GM12878 (cell line): ENCODE measurements around the gene GLE1. TPM values are rescaled to one million over a fixed set of nuclear protein-coding genes. Genes with fewer than 3 reads are reported as not detected.

Source experiments
- ATAC-seq: fragments of 200-7000 bp; cut with Tn5 transposase; 3 replicates; pipeline ENCODE4 v1.9.1; 2020; ENCODE audit warnings: mild to moderate bottlenecking, moderate library complexity
- BruUV-seq: library from RNA; stranded (reverse); fragments of 400-500 nt; replicated peaks from 2 replicates; lab custom pipeline; 2021; lab: Mats Ljungman, UMichigan
- CTCF ChIA-PET: fragments of 300-600 bp; sonication (Branson Sonifier 250); formaldehyde crosslinking; extraction: SDS; loops from one replicate; lab custom pipeline; 2021; ENCODE audit warnings: inconsistent platforms; lab: Yijun Ruan, JAX
- POLR2A ChIA-PET: fragments of 350-600 bp; formaldehyde crosslinking; extraction: SDS; loops from one replicate; lab custom pipeline; 2021; ENCODE audit warnings: inconsistent platforms; lab: Charles Lee
- RAD21 ChIA-PET: fragments of 300-600 bp; sonication (Branson Sonifier 250); formaldehyde crosslinking; loops from one replicate; lab custom pipeline; 2023; ENCODE audit warnings: antibody characterized with exemption; ENCODE audit not compliant: unreplicated experiment; lab: Charles Lee
- SMC1A ChIA-PET: fragments of 300-600 bp; sonication (Branson Sonifier 250); formaldehyde crosslinking; loops from one replicate; lab custom pipeline; 2023; ENCODE audit not compliant: unreplicated experiment, uncharacterized antibody; lab: Charles Lee
- DNase-seq: peaks from one replicate; pipeline ENCODE4 v3.0.0-alpha.2; 2011; ENCODE audit warnings: low read depth, low spot score
- FAIRE-seq: peaks from 3 replicates; lab custom pipeline; 2011; peaks lifted over from hg19 to GRCh38; lab: Jason Lieb, UNC
- H2AFZ ChIP-seq: 2 replicates; pipeline ENCODE4 v1.6.0; 2011; ENCODE audit warnings: low read depth, low read length, control low read depth; ENCODE audit not compliant: control insufficient read depth
- H3K27ac ChIP-seq: 2 replicates; pipeline ENCODE4 v1.5.1; 2011; ENCODE audit warnings: control low read depth; ENCODE audit not compliant: control insufficient read depth, insufficient read depth
- H3K27me3 ChIP-seq, 2 experiments: replicated peaks in 1 of 2; 2 replicates each; pipeline versions ENCODE4 v1.6.0 to v1.6.1; 2011; ENCODE audit warnings: low read length in 1 of 2; ENCODE audit not compliant: control insufficient read depth in 2 of 2, insufficient read depth in 2 of 2
- H3K36me3 ChIP-seq, 2 experiments: 2 replicates each; pipeline ENCODE4 v1.5.1; 2011; ENCODE audit warnings: low read length in 1 of 2; ENCODE audit not compliant: control insufficient read depth in 2 of 2, insufficient read depth in 2 of 2
- H3K4me1 ChIP-seq: 2 replicates; pipeline ENCODE4 v1.6.1; 2011; ENCODE audit warnings: mild to moderate bottlenecking, low read length, moderate library complexity, mixed read lengths; ENCODE audit not compliant: control insufficient read depth, insufficient read depth
- H3K4me2 ChIP-seq: 2 replicates; pipeline ENCODE4 v1.6.0; 2011; ENCODE audit warnings: control low read depth; ENCODE audit not compliant: control insufficient read depth, insufficient read depth
- H3K4me3 ChIP-seq: fragments of 200-600 bp; sonication (generic); 2 replicates; pipeline ENCODE4 v1.5.1; 2016
- H3K79me2 ChIP-seq: 2 replicates; pipeline ENCODE4 v1.6.0; 2011; ENCODE audit warnings: low read length; ENCODE audit not compliant: control insufficient read depth, insufficient read depth
- H3K9ac ChIP-seq: 2 replicates; pipeline ENCODE4 v1.8.0; 2011; ENCODE audit warnings: low read length, control low read depth, mixed read lengths; ENCODE audit not compliant: control insufficient read depth, insufficient read depth
- H3K9me3 ChIP-seq: replicated peaks from 3 replicates; pipeline ENCODE4 v1.5.1; 2011; ENCODE audit warnings: mild to moderate bottlenecking, low read length; ENCODE audit not compliant: control insufficient read depth, insufficient read depth
- H4K20me1 ChIP-seq: 2 replicates; pipeline ENCODE4 v1.6.0; 2011; ENCODE audit not compliant: control insufficient read depth, insufficient read depth
- ATF7 ChIP-seq: fragments of 450-650 bp; IDR thresholded peaks from 2 replicates; pipeline ENCODE4 v1.6.1; 2016; ENCODE audit warnings: low read depth, mild to moderate bottlenecking
- BCL3 ChIP-seq: IDR thresholded peaks from 2 replicates; pipeline ENCODE4 v1.6.1; 2011; ENCODE audit warnings: borderline replicate concordance, low read depth, mild to moderate bottlenecking, moderate library complexity, low read length; ENCODE audit not compliant: insufficient read depth, poor library complexity, severe bottlenecking
- EED ChIP-seq: sonication (generic); IDR thresholded peaks from 2 replicates; pipeline ENCODE4 v1.6.1; 2016; ENCODE audit warnings: antibody characterized with exemption, low read depth
- LARP7 ChIP-seq: fragments of 450-650 bp; IDR thresholded peaks from 2 replicates; pipeline ENCODE4 v1.6.1; 2017; ENCODE audit warnings: mild to moderate bottlenecking
- NKRF ChIP-seq: fragments of 450-650 bp; conservative IDR thresholded peaks from 2 replicates; pipeline ENCODE4 v1.6.1; 2017; ENCODE audit warnings: mild to moderate bottlenecking, moderate library complexity
- SMAD1 ChIP-seq: fragments of 450-650 bp; IDR thresholded peaks from 2 replicates; pipeline ENCODE4 v1.6.1; 2018; ENCODE audit warnings: mild to moderate bottlenecking, low read depth; ENCODE audit not compliant: partially characterized antibody
- SRF ChIP-seq, 2 experiments: IDR thresholded peaks; 2 replicates each; pipeline ENCODE4 v1.6.1; 2011; ENCODE audit warnings: low read depth in 2 of 2, low read length in 2 of 2, mild to moderate bottlenecking in 1 of 2, moderate library complexity in 1 of 2
- TBL1XR1 ChIP-seq: IDR thresholded peaks from 2 replicates; pipeline ENCODE4 v1.6.1; 2012; ENCODE audit warnings: low read depth, low read length, improper control_type of control experiment
- TCF3 ChIP-seq: IDR thresholded peaks from 2 replicates; pipeline ENCODE4 v1.6.1; 2012; ENCODE audit warnings: low read depth, mild to moderate bottlenecking, low read length, borderline replicate concordance; ENCODE audit not compliant: insufficient read depth
- WGBS: methylation state at CpG from one replicate; pipeline ENCODE4 v1.1.6; 2016; ENCODE audit warnings: low lambda C conversion rate; ENCODE audit not compliant: insufficient replicate concordance, insufficient coverage; ENCODE audit errors: missing lambda C conversion rate; 5-methylcytosine and 5-hydroxymethylcytosine counted together
- in situ Hi-C: fragments of 300-500 bp; cut with MboI; formaldehyde crosslinking; loops from 9 replicates; pipeline ENCODE4 v1.14.3; 2018; ENCODE audit warnings: mixed read lengths
- intact Hi-C: fragments of 100-400 bp; cut with micrococcal nuclease; formaldehyde crosslinking; loops from one replicate; pipeline ENCODE4 v1.14.2; 2022; ENCODE audit not compliant: unreplicated experiment
- polyA plus RNA-seq, 11 experiments: library from polyadenylated mRNA; depleted of rRNA in 4 of 11; unstranded in 6 of 11; stranded (reverse) in 5 of 11; fragments of >200 nt; fragmentation: Nextera tagmentation in 4 of 11; fragmentation: Illumina TruSeq in 1 of 11; extraction: Ambion mirVana in 4 of 11; extraction: Trizol in 1 of 11; gene quantifications; 1 replicate in 1 of 11; 2 replicates in 10 of 11; pipeline versions ENCODE4 v1.2.1 to v1.2.3, GENCODE V29; 2011 to 2016; ENCODE audit warnings: inconsistent platforms in 2 of 11, missing spikeins in 2 of 11, low read depth in 1 of 11
- total RNA-seq, 4 experiments: library from RNA; depleted of rRNA in 3 of 4; stranded (reverse); fragments of >200 nt in 3 of 4; fragmentation: Illumina TruSeq in 1 of 4; extraction: Trizol in 1 of 4; gene quantifications; 2 replicates each; pipeline versions ENCODE4 v1.2.1 to v1.2.3, GENCODE V29; 2013 to 2021
- TF ChIP-seq, protein P1 (sequence below): fragments of 450-650 bp; IDR thresholded peaks from 2 replicates; pipeline ENCODE4 v1.6.1; 2017; ENCODE audit warnings: antibody characterized with exemption, mild to moderate bottlenecking, moderate library complexity
- TF ChIP-seq, protein P2 (sequence below): fragments of 450-650 bp; IDR thresholded peaks from 2 replicates; pipeline ENCODE4 v1.6.1; 2017; ENCODE audit warnings: mild to moderate bottlenecking

GLE1 gene
- total and polyA plus RNA-seq, 10 of the 15 experiments (the other 5 are each of a cell fraction or from before 2014, with no cell fraction given), result 17.4 to 52.0 (median 37.7) TPM

DNA sequence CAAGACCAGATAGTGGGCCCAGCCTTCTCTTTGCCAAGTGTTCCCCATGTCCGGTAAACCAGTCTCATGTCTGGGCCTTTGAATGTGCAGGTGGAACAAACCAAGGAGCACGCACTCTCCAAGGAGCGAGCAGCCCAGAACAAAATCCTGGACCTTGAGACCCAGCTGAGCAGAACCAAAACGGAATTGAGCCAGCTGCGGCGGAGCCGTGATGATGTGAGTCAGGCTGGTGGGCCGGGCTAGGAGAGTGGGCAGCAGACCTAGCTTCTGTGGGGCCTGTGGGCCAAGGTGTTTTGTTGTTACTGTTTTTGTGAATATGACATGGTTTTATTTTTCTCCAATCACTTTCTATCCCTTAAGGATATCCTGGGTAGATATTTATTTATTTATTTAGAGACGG lies 5.6 kb upstream of the GLE1 start:
- Histone ChIP-seq H3K79me2 (no peaks in the 10 kb centered on the region), H3K4me3 (no peak overlapping the region), H3K4me1 (no peaks in the 10 kb centered on the region), H3K9ac (no peak overlapping the region), H3K9me3 (no peaks in the 10 kb centered on the region), H3K27me3 (no peaks in the 10 kb centered on the region), H3K36me3 (peaks cover 30 to 37% of the 10 kb centered on the region in 2 experiments), H2AFZ (no peak overlapping the region), H3K4me2 (no peak overlapping the region), H4K20me1 (no peaks in the 10 kb centered on the region), H3K27ac (no peak overlapping the region)
- no peak for FAIRE-seq
- TF ChIP-seq BCL3 (no peak), NKRF (no peak), EED (no peak), TCF3 (no peak), TBL1XR1 (no peak), SRF (IDR thresholded peaks at IDR 0.05; ENCODE audit: low read depth in 2 of 2, low read length in 2 of 2) (no peak), ATF7 (no peak), LARP7 (no peak), SMAD1 (no peak)
- TF ChIP-seq, protein P1, sequence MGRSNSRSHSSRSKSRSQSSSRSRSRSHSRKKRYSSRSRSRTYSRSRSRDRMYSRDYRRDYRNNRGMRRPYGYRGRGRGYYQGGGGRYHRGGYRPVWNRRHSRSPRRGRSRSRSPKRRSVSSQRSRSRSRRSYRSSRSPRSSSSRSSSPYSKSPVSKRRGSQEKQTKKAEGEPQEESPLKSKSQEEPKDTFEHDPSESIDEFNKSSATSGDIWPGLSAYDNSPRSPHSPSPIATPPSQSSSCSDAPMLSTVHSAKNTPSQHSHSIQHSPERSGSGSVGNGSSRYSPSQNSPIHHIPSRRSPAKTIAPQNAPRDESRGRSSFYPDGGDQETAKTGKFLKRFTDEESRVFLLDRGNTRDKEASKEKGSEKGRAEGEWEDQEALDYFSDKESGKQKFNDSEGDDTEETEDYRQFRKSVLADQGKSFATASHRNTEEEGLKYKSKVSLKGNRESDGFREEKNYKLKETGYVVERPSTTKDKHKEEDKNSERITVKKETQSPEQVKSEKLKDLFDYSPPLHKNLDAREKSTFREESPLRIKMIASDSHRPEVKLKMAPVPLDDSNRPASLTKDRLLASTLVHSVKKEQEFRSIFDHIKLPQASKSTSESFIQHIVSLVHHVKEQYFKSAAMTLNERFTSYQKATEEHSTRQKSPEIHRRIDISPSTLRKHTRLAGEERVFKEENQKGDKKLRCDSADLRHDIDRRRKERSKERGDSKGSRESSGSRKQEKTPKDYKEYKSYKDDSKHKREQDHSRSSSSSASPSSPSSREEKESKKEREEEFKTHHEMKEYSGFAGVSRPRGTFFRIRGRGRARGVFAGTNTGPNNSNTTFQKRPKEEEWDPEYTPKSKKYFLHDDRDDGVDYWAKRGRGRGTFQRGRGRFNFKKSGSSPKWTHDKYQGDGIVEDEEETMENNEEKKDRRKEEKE, result no peak
- TF ChIP-seq, protein P2, sequence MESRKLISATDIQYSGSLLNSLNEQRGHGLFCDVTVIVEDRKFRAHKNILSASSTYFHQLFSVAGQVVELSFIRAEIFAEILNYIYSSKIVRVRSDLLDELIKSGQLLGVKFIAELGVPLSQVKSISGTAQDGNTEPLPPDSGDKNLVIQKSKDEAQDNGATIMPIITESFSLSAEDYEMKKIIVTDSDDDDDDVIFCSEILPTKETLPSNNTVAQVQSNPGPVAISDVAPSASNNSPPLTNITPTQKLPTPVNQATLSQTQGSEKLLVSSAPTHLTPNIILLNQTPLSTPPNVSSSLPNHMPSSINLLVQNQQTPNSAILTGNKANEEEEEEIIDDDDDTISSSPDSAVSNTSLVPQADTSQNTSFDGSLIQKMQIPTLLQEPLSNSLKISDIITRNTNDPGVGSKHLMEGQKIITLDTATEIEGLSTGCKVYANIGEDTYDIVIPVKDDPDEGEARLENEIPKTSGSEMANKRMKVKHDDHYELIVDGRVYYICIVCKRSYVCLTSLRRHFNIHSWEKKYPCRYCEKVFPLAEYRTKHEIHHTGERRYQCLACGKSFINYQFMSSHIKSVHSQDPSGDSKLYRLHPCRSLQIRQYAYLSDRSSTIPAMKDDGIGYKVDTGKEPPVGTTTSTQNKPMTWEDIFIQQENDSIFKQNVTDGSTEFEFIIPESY, result no peak
- ChIA-PET CTCF (no interaction called here), SMC1A (no interaction called here), POLR2A (interaction anchor here (0.8 kb wide), 1 partner anchor 10 kb away, joined by 3 read pairs; no protein-coding TSS in a partner anchor), RAD21 (no interaction called here)
- in situ Hi-C loops, result no loop called here
- no peak for ATAC-seq
- intact Hi-C loops, result no loop called here
- 91% methylated on average over 9 of the region's 9 CpGs for WGBS
- no peak for DNase-seq
- no TSS peak for BruUV-seq
